ENCODE data around the gene GMDS. TPM values are rescaled to one million over a fixed set of nuclear protein-coding genes. Genes with fewer than 3 reads are reported as not detected.

The GMDS gene
- total and polyA plus RNA-seq, 2 experiments from 2014 or later: 30.1 to 36.5 TPM

- DNase-seq (ENCODE audit: low spot score) (no peak), ATAC-seq (peak; percentile 12)
- Mint-ChIP-seq H3K27me3 (ENCODE audit: insufficient read depth, low read depth, poor library complexity) (peaks cover 1% of the 10 kb centered on the region), H3K27ac (peak overlapping the region; percentile 39; the same call in 1 of the 2 replicates), H3K4me3 (no peak overlapping the region), H3K9me3 (no peaks in the 10 kb centered on the region), H3K4me1 (peaks cover 64% of the 10 kb centered on the region), H3K36me3 (ENCODE audit: low read depth) (no peaks in the 10 kb centered on the region)
- TF ChIP-seq EZH2phosphoT487 (IDR thresholded peaks at IDR 0.05; ENCODE audit: unreplicated experiment): no peak
- TF ChIP-seq ZNF331 (CRISPR knock-in tag; IDR thresholded peaks at IDR 0.05; ENCODE audit: low read depth): no peak
- TF ChIP-seq NANOG (IDR thresholded peaks at IDR 0.05; ENCODE audit: borderline replicate concordance): no peak
- TF ChIP-seq POLR2AphosphoS5 (IDR thresholded peaks at IDR 0.05; ENCODE audit: low read depth): no peak
- no peak for TF ChIP-seq STAT1 (IDR thresholded peaks at IDR 0.05; ENCODE audit: unreplicated experiment)
- no peak for TF ChIP-seq REST (IDR thresholded peaks at IDR 0.05; ENCODE audit: unreplicated experiment)
- no peak for TF ChIP-seq CTCF (conservative IDR thresholded peaks at IDR 0.05; ENCODE audit: low read depth in 2 of 2)
- TF ChIP-seq ZNF462 (CRISPR knock-in tag; IDR thresholded peaks at IDR 0.05): no peak
- no peak for TF ChIP-seq EZH2 (IDR thresholded peaks at IDR 0.05; ENCODE audit: low read depth, unreplicated experiment)
- no peak for TF ChIP-seq ETS1 (IDR thresholded peaks at IDR 0.05)
- no peak for TF ChIP-seq JUNB (IDR thresholded peaks at IDR 0.05; ENCODE audit: unreplicated experiment)
- no peak for TF ChIP-seq CREB1 (CRISPR knock-in tag; IDR thresholded peaks at IDR 0.05; ENCODE audit: low read depth)
- no peaks in the 10 kb centered on the region for H3K36me3 ChIP-seq (ENCODE audit: insufficient read depth)
- H3K27me3 ChIP-seq (ENCODE audit: insufficient read depth): no peaks in the 10 kb centered on the region
- H3K4me2 ChIP-seq: peak overlapping the region; percentile 56
- peaks cover 55% of the 10 kb centered on the region for H3K4me1 ChIP-seq (ENCODE audit: insufficient read depth)
- no peaks in the 10 kb centered on the region for H3K79me2 ChIP-seq (replicated peaks; ENCODE audit: insufficient read depth)
- no peaks in the 10 kb centered on the region for H3K9me2 ChIP-seq (ENCODE audit: insufficient read depth)
- H3K4me3 ChIP-seq: no peak overlapping the region
- H2AFZ ChIP-seq: no peak overlapping the region
- no peaks in the 10 kb centered on the region for H3F3A ChIP-seq (replicated peaks; ENCODE audit: low read depth)
- peak overlapping the region; percentile 45; the same call in 1 of the 2 replicates for H3K27ac ChIP-seq (ENCODE audit: low read depth)
- H4K20me1 ChIP-seq (replicated peaks; ENCODE audit: insufficient read depth): no peaks in the 10 kb centered on the region
Observed at GRCh38 chr6:1869769-1870168, 375.6 kb downstream of the GMDS start.
